Loucy (cell line): ENCODE results near the gene CRADD.

Source experiments
- H2AFZ ChIP-seq: fragments of 200-600 bp; sonication (generic); 2 replicates; pipeline ENCODE4 v1.6.0; 2016; ENCODE audit warnings: antibody characterized with exemption, mild to moderate bottlenecking, low read length, moderate library complexity
- H3F3A ChIP-seq: fragments of 200-600 bp; 2 replicates; pipeline ENCODE4 v1.6.0; 2016; ENCODE audit warnings: antibody characterized with exemption, low read depth, mild to moderate bottlenecking
- H3K27me3 ChIP-seq: fragments of 200-600 bp; sonication (generic); 2 replicates; pipeline ENCODE4 v1.6.1; 2014; ENCODE audit warnings: low read length, mild to moderate bottlenecking; ENCODE audit not compliant: insufficient read depth, poor library complexity, severe bottlenecking
- H3K36me3 ChIP-seq: fragments of 200-600 bp; sonication (generic); 2 replicates; pipeline ENCODE4 v1.6.1; 2016; ENCODE audit warnings: low read length; ENCODE audit not compliant: insufficient read depth
- H3K4me1 ChIP-seq: fragments of 200-600 bp; sonication (generic); 2 replicates; pipeline ENCODE4 v1.5.1; 2014; ENCODE audit warnings: low read length, mild to moderate bottlenecking; ENCODE audit not compliant: insufficient read depth, poor library complexity, severe bottlenecking
- H3K4me2 ChIP-seq: fragments of 200-600 bp; sonication (generic); 2 replicates; pipeline ENCODE4 v1.6.0; 2014; ENCODE audit warnings: antibody characterized with exemption, low read length, low read depth, mild to moderate bottlenecking; ENCODE audit not compliant: poor library complexity, severe bottlenecking
- H3K4me3 ChIP-seq: fragments of 200-600 bp; sonication (generic); 2 replicates; pipeline ENCODE4 v1.5.1; 2014; ENCODE audit warnings: low read length, mild to moderate bottlenecking, mixed read lengths; ENCODE audit not compliant: poor library complexity, severe bottlenecking
- H3K79me2 ChIP-seq: fragments of 200-600 bp; sonication (generic); 2 replicates; pipeline ENCODE4 v1.6.1; 2014; ENCODE audit warnings: low read length; ENCODE audit not compliant: insufficient read depth
- H3K9ac ChIP-seq: fragments of 200-600 bp; sonication (generic); 2 replicates; pipeline ENCODE4 v1.6.0; 2014; ENCODE audit warnings: mild to moderate bottlenecking, low read depth, low read length, moderate library complexity; ENCODE audit not compliant: poor library complexity, severe bottlenecking
- H3K9me2 ChIP-seq: fragments of 200-600 bp; sonication (generic); replicated peaks from 2 replicates; pipeline ENCODE4 v1.6.1; 2016; ENCODE audit warnings: low read depth, low read length, mixed read lengths
- H3K9me3 ChIP-seq: fragments of 200-600 bp; sonication (generic); 2 replicates; pipeline ENCODE4 v1.6.1; 2014; ENCODE audit warnings: mild to moderate bottlenecking, antibody characterized with exemption, low read length, low read depth; ENCODE audit not compliant: insufficient read depth
- H4K20me1 ChIP-seq: fragments of 200-600 bp; sonication (generic); 2 replicates; pipeline ENCODE4 v1.6.0; 2014; ENCODE audit warnings: antibody characterized with exemption, low read length, mild to moderate bottlenecking; ENCODE audit not compliant: insufficient read depth, poor library complexity, severe bottlenecking
- EZH2phosphoT487 ChIP-seq: fragments of 200-600 bp; IDR thresholded peaks from 2 replicates; pipeline ENCODE4 v1.6.1; 2018; ENCODE audit warnings: antibody characterized with exemption, mild to moderate bottlenecking, moderate library complexity, borderline replicate concordance
- TF ChIP-seq, protein P1 (sequence below): fragments of 200-600 bp; sonication (generic); conservative IDR thresholded peaks from 2 replicates; pipeline ENCODE4 v1.5.1; 2014; ENCODE audit warnings: mild to moderate bottlenecking, antibody characterized with exemption, low read length

CRADD gene

DNA sequence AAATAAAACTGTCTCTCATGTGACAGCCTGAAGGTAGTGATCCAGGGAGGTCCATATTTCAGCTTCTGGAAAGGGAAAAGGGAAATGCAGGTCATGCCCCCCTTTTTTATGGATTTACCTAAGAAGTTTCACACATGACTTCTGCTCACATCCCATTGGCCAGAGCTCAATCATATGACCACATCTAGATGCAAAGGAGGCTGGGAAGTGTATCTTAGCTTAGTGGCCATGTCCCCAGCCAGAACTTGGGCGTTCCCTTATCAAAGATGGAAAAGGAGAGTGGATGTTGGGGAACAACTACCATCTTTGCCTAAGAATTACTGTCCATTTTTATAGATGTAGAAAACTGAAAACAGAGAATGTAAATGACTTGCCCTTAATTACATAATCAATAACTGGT lies 26.5 kb upstream of the CRADD start:
- Histone ChIP-seq H3K9ac (no peak overlapping the region), H3K36me3 (no peaks in the 10 kb centered on the region), H3K9me3 (no peaks in the 10 kb centered on the region), H3K9me2 (no peaks in the 10 kb centered on the region), H4K20me1 (no peaks in the 10 kb centered on the region), H3K27me3 (no peaks in the 10 kb centered on the region), H3K4me1 (no peaks in the 10 kb centered on the region), H3K79me2 (no peaks in the 10 kb centered on the region), H3K4me3 (no peak overlapping the region), H3F3A (no peaks in the 10 kb centered on the region), H2AFZ (no peak overlapping the region), H3K4me2 (no peak overlapping the region)
- TF ChIP-seq, protein P1, sequence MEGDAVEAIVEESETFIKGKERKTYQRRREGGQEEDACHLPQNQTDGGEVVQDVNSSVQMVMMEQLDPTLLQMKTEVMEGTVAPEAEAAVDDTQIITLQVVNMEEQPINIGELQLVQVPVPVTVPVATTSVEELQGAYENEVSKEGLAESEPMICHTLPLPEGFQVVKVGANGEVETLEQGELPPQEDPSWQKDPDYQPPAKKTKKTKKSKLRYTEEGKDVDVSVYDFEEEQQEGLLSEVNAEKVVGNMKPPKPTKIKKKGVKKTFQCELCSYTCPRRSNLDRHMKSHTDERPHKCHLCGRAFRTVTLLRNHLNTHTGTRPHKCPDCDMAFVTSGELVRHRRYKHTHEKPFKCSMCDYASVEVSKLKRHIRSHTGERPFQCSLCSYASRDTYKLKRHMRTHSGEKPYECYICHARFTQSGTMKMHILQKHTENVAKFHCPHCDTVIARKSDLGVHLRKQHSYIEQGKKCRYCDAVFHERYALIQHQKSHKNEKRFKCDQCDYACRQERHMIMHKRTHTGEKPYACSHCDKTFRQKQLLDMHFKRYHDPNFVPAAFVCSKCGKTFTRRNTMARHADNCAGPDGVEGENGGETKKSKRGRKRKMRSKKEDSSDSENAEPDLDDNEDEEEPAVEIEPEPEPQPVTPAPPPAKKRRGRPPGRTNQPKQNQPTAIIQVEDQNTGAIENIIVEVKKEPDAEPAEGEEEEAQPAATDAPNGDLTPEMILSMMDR = no peak
- TF ChIP-seq EZH2phosphoT487 = no peak

DNA sequence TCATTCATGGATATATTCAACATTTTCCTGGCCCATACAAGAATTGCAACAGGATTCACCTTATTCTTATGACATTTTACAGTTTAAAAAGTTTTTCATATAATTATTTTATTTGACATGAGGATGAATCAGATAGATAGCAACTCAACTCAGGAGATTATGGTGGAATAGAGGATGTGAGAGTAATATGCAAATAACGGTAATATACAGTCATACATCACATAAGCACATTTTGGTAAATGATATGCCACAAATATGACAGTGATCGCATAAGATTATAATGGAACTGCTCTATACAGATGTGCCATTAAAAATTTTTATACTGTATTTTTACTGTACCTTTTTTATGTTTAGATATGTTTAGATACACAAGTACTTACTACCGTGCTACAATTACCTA lies 24.1 kb upstream of the CRADD start:
- H3K9ac ChIP-seq = no peak overlapping the region
- H3K9me2 ChIP-seq = no peaks in the 10 kb centered on the region
- TF ChIP-seq, protein P1 = no peak
- TF ChIP-seq EZH2phosphoT487 = no peak
- no peaks in the 10 kb centered on the region for H3K27me3 ChIP-seq
- H3K36me3 ChIP-seq = no peaks in the 10 kb centered on the region
- H4K20me1 ChIP-seq = no peaks in the 10 kb centered on the region
- H3K4me3 ChIP-seq = no peak overlapping the region
- H3K4me2 ChIP-seq = no peak overlapping the region
- no peaks in the 10 kb centered on the region for H3K9me3 ChIP-seq
- H2AFZ ChIP-seq = no peak overlapping the region
- no peaks in the 10 kb centered on the region for H3K79me2 ChIP-seq
- no peaks in the 10 kb centered on the region for H3F3A ChIP-seq
- no peaks in the 10 kb centered on the region for H3K4me1 ChIP-seq

DNA sequence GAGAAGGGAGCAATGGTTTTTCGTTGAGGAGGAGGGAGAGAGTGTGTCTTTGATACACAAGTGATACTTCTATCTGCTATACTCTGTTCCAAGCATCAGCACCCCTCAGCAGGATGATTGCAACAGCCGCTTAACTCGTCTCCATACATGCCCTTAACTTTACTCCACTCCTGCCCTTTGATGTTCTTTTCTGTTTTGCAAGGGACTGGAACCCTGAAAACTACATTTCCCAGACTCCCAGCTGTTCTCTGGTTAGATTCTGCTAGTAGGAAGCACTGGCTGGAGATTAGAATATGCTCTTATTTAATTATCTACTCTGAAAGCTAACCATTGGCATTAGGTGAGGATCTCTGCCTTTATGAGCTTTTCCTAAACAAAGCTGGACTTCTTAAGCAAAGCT lies 23.5 kb upstream of the CRADD start:
- Histone ChIP-seq H3K9me3 (no peaks in the 10 kb centered on the region), H3F3A (no peaks in the 10 kb centered on the region), H2AFZ (0 out of 2 replicates have a peak overlapping the region, but pooled peaks have one; percentile 65), H3K27me3 (no peaks in the 10 kb centered on the region), H3K9me2 (no peaks in the 10 kb centered on the region), H3K4me1 (no peaks in the 10 kb centered on the region), H3K4me3 (no peak overlapping the region), H3K36me3 (no peaks in the 10 kb centered on the region), H4K20me1 (no peaks in the 10 kb centered on the region), H3K4me2 (no peak overlapping the region), H3K9ac (no peak overlapping the region), H3K79me2 (no peaks in the 10 kb centered on the region)
- TF ChIP-seq EZH2phosphoT487 = no peak
- TF ChIP-seq, protein P1 = no peak
